Measurements from ENCODE around the gene FAP. TPM values are rescaled to one million over a fixed set of nuclear protein-coding genes. Genes with fewer than 3 reads are reported as not detected.

FAP gene
- total and polyA plus RNA-seq, 2 of the 4 experiments (the other 2 are of a cell fraction) = 71.0 to 95.0 TPM

DNA sequence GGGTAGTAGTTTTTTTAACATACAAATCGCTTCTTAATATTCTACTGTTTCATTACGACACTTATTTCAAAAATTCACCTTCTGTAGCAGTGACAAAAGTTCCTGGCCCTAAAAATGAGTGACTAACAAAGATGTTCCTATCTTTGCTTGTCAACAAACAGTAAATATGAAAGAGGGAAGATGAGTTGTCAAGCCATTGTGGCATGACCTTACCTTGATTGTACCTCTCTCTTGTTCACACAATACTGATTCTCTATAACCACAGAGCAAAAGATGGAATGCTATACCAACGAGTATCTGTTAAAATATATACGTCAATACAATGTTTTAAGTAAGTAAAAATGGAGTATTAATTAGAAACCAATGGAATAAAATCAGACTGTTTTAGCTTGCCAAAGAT lies 76.5 kb downstream of the FAP start:
- Histone ChIP-seq H2BK20ac (ENCODE audit: low read depth, low read length) (no peak overlapping the region), H4K8ac (ENCODE audit: low read depth in 2 of 2, low read length in 2 of 2) (no peak overlapping the region), H3K56ac (ENCODE audit: extremely low read depth, insufficient read depth, low read length) (no peak overlapping the region), H3K27ac (ENCODE audit: insufficient read depth, low read length) (no peak overlapping the region), H4K20me1 (ENCODE audit: insufficient read depth, low read length) (no peaks in the 10 kb centered on the region), H2BK5ac (ENCODE audit: low read depth, low read length, poor library complexity, severe bottlenecking) (no peak overlapping the region), H4K91ac (ENCODE audit: insufficient read depth, low read depth, low read length) (no peak overlapping the region), H3K23ac (ENCODE audit: low read depth, low read length) (no peak overlapping the region), H3K4me1 (ENCODE audit: control insufficient read depth, insufficient read depth, low read length) (peaks cover 1% of the 10 kb centered on the region), H2AFZ (replicated peaks; ENCODE audit: low read length, poor library complexity) (no peak overlapping the region), H2AK9ac (replicated peaks; ENCODE audit: low read depth, low read length, poor library complexity) (no peak overlapping the region), H3K18ac (ENCODE audit: low read depth, low read length) (no peak overlapping the region), H3K79me1 (ENCODE audit: low read depth in 1 of 2, low read length in 2 of 2) (no peaks in the 10 kb centered on the region), H3K4me3 (ENCODE audit: insufficient read depth, low read depth, low read length) (no peak overlapping the region), H4K5ac (ENCODE audit: low read depth, low read length) (no peak overlapping the region), H2AK5ac (ENCODE audit: low read depth, low read length) (no peak overlapping the region), H3K9me1 (ENCODE audit: insufficient read depth, low read length) (0 out of 2 replicates have a peak, but pooled peaks cover 4% of the 10 kb centered on the region), H3K27me3 (ENCODE audit: control insufficient read depth, insufficient read depth, low read length) (no peaks in the 10 kb centered on the region), H3K36me3 (ENCODE audit: control insufficient read depth, insufficient read depth, low read length) (peaks cover 6% of the 10 kb centered on the region), H3K4ac (ENCODE audit: low read depth, low read length) (no peak overlapping the region), H3K9me3 (ENCODE audit: control insufficient read depth, insufficient read depth, low read length) (no peaks in the 10 kb centered on the region), H3K4me2 (ENCODE audit: low read depth, low read length) (no peak overlapping the region), H3K14ac (replicated peaks; ENCODE audit: low read depth, low read length) (no peak overlapping the region), H2BK120ac (ENCODE audit: low read depth, low read length) (no peak overlapping the region), H2BK15ac (ENCODE audit: low read depth, low read length) (no peak overlapping the region), H3K9ac (ENCODE audit: low read depth, low read length) (no peak overlapping the region)
- dilution Hi-C loops (cut with HindIII; ENCODE audit: low sequenced_read_pairs, unreplicated experiment) = no loop called here
- in situ Hi-C loops (cut with MboI; ENCODE audit: low sequenced_read_pairs) = no loop called here
- POLR2A ChIA-PET (ENCODE audit: unreplicated experiment) = no interaction called here
- CTCF ChIA-PET = interaction anchor here (1.4 kb wide), 1 partner anchor 9 kb away, joined by 3 read pairs; no protein-coding TSS in a partner anchor
- BruUV-seq (replicated peaks) = no TSS peak
- intact Hi-C loops (cut with micrococcal nuclease) = no loop called here
- ATAC-seq (ENCODE audit: low read depth) = no peak
- no peak for DNase-seq
- TF ChIP-seq NFE2L2 (IDR thresholded peaks at IDR 0.05; ENCODE audit: low read depth, low read length) = no peak
- no peak for TF ChIP-seq SMC3 (IDR thresholded peaks at IDR 0.05; ENCODE audit: low read depth, low read length)
- no peak for TF ChIP-seq MAFK (IDR thresholded peaks at IDR 0.05; ENCODE audit: low read depth, low read length)
- no peak for TF ChIP-seq ELK1 (IDR thresholded peaks at IDR 0.05; ENCODE audit: borderline replicate concordance, low read depth, low read length)
- TF ChIP-seq CHD1 (IDR thresholded peaks at IDR 0.05; ENCODE audit: low read depth, low read length) = no peak
- TF ChIP-seq RFX5 (IDR thresholded peaks at IDR 0.05; ENCODE audit: low read depth, low read length) = no peak
- TF ChIP-seq FOS (IDR thresholded peaks at IDR 0.05; ENCODE audit: low read depth, low read length) = no peak
- no peak for TF ChIP-seq BHLHE40 (IDR thresholded peaks at IDR 0.05; ENCODE audit: low read depth, low read length)
- no peak for TF ChIP-seq POLR2A (IDR thresholded peaks at IDR 0.05; ENCODE audit: low read depth, low read length)
- no CpG with 5 or more reads among the region's 4 CpGs for WGBS, 2 experiments (ENCODE audit: extremely low coverage in 2 of 2, insufficient read length in 1 of 2)

Measured in IMR-90 (cell line).